GM18951 (cell line): ENCODE results near the gene MFSD8.
"Not testable (repeated sequence)": the region's sequence is repeated elsewhere in the genome, so short reads cannot be mapped to it uniquely, and the experiment has no call there.

Experiments used
- POLR2A ChIP-seq: IDR thresholded peaks from 4 replicates; pipeline ENCODE4 v1.6.1; 2011; ENCODE audit warnings: mild to moderate bottlenecking; ENCODE audit not compliant: insufficient read length, insufficient read depth; ENCODE audit errors: extremely low read depth
- in situ Hi-C: fragments of 300-500 bp; cut with MboI; formaldehyde crosslinking; loops from one replicate; pipeline ENCODE4 v1.12.0; 2022; ENCODE audit warnings: low sequenced_read_pairs, mixed read lengths, inconsistent platforms; ENCODE audit not compliant: unreplicated experiment

The MFSD8 gene

GRCh38 chr4:127968586-127968985 is 3.6 kb upstream of the MFSD8 start:
- TF ChIP-seq POLR2A: no peak

DNA sequence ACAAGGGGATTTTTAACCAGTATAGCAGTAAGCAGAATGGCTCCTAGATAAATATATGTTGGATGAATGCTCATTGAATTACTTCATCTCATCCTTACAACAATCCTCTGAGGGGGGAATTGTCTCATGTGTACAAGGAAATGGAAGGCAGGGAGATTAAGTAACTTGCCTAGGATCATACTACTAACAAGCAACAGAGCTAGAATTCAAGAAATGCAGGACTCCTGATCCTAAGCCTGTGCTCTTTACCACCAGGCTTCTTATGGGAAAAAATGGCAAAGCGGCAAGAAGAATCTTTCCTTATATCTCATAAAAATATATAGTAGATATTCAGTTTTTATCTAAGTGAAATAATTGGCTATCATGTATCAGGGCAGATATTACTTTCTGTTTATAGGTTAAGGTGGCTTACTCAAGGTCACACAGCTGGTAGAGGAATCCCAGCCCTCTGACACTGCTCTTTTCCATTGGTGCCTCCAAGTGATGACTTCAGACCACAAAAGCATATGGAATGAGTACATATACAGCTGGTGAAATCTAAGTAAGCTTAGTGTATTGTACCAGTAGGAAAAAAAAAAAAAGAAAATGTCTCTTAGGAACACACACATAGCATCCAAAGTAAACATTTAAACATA is 2.3 kb upstream of the MFSD8 start:
- in situ Hi-C loops: no loop called here
- no peak for TF ChIP-seq POLR2A

More at GRCh38 chr4:127968586-127968985, 3.6 kb upstream of the MFSD8 start:
- in situ Hi-C loops: no loop called here

- TF ChIP-seq POLR2A: no peak
- in situ Hi-C loops: no loop called here
These were observed 816 bp upstream of the MFSD8 start for GRCh38 chr4:127965803-127966175.

DNA sequence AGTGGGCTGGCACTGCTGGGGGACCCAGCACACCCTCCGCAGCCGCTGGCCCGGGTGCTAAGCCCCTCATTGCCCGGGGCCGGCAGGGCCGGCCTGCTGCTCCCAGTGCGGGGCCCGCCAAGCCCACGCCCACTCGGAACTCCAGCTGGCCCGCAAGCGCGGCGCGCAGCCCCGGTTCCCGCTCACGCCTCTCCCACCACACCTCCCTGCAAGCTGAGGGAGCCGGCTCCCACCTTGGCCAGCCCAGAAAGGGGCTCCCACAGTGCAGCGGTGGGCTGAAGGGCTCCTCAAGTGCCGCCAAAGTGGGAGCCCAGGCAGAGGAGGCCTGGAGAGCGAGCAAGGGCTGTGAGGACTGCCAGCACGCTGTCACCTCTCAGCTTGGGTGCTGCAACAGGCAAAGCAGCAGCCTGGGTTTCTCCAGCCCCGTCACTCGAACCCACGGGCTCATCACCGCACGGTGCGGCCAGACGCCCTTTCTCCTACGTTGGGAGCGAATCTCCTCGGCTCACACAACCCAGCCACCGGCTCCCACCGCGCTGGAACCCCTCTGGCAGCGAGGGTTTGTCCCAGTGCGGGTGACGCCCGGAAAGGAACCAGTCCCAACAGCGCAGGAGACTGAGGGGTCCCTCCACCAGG is 429 bp downstream of the MFSD8 start:
- in situ Hi-C loops: not testable (repeated sequence)

- in situ Hi-C loops: not testable (repeated sequence)
These were observed 1.2 kb downstream of the MFSD8 start for GRCh38 chr4:127963633-127964398.

DNA sequence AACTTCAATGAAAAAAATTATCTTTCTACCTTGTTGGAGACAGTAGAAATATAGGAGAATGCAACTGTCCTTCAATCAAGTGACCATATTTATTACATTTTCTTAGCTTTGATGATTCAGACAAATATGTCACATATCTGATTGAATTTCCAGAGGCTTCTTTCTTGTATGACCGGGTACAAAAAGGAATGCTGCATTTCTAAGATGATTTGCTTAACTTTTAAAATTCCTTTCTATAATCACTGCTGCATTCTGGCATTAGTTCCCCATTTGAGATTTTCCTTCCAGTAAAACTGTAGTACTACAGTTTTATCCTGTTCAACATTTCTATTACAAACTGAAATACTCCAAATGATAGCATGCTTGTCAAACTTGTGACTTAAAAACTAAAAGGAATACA is 5.2 kb downstream of the MFSD8 start:
- in situ Hi-C loops: no loop called here
- no peak for TF ChIP-seq POLR2A

DNA sequence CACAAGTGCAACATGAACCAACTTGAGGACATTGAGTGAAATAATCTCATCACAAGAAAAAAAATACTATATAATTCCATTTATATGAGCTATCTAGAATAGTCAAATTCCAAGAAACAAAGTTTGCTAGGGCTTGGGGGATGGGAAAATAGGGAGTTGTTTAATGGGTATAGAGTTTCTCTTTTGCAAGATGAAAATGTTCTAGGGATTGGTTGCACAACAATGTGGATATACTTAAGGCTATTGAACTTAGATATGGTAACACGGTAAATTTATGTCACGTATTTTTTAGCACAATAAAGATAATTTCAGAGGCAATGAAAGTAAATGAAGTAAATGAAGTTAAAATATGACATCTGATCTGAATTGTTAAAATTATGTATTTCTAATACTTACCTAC is 7.9 kb downstream of the MFSD8 start:
- TF ChIP-seq POLR2A: no peak
- in situ Hi-C loops: no loop called here

GRCh38 chr4:127936974-127937373 is 28.0 kb downstream of the MFSD8 start:
- in situ Hi-C loops: no loop called here
- TF ChIP-seq POLR2A: no peak

- in situ Hi-C loops: not testable (repeated sequence)
These were observed 33.1 kb downstream of the MFSD8 start for GRCh38 chr4:127931836-127932235.

DNA sequence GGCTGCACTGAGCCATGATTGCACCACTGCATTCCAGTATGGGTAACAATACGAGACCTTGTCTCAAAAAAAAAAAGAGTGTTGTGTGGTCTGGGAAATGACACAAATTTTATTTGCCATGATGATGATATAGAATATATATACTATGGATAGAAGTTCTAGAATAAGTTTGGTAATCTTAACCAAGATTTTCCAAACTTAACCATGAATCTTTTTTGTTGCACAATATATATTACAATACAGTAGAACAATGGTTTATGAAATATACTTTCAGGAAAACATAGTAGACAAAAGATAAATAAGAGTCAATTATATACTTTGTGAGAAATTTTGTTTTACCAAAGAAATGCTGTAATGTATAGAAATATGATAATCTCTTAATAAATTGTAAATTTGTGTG is 34.8 kb downstream of the MFSD8 start:
- TF ChIP-seq POLR2A: no peak
- in situ Hi-C loops: no loop called here

DNA sequence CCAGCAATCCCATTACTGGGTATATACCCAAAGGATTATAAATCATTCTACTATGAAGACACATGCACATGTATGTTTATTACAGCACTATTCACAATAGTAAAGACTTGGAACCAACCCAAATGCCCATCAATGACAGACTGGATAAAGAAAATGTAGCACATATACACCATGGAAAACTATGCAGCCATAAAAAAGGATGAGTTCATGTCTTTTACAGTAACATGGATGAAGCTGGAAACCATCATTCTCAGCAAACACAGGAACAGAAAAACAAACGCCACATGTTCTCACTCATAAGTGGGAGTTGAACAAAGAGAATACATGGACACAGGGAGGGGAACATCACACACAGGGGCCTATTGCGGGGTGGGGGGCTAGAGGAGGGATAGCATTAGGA is 39.3 kb downstream of the MFSD8 start:
- in situ Hi-C loops: not testable (repeated sequence)

DNA sequence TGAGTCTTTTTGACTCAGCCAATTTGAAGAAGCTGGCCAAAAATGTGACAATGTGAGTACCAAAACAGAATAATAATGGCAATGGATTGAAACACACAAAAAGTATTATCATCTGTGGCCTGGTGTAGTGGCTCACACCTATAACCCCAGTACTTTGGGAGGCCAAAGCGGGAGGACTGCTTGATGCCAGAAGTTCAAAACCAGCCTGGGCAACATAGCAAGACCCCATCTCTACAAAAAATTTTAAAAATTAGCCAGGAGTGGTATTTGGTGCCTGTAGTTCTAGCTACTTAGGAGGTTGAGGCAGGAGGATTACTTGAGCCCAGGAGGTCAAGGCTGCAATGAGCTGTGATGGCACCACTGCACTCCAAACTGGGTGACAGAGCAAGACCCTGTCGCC is 42.7 kb downstream of the MFSD8 start:
- in situ Hi-C loops: no loop called here

GRCh38 chr4:127920521-127920920 is 44.5 kb downstream of the MFSD8 start:
- in situ Hi-C loops: no loop called here
- no peak for TF ChIP-seq POLR2A

More for the DNA sequence above, 42.7 kb downstream of the MFSD8 start:
- TF ChIP-seq POLR2A: no peak

GRCh38 chr4:127917151-127917550 is 47.8 kb downstream of the MFSD8 start:
- TF ChIP-seq POLR2A: no peak
- in situ Hi-C loops: no loop called here

DNA sequence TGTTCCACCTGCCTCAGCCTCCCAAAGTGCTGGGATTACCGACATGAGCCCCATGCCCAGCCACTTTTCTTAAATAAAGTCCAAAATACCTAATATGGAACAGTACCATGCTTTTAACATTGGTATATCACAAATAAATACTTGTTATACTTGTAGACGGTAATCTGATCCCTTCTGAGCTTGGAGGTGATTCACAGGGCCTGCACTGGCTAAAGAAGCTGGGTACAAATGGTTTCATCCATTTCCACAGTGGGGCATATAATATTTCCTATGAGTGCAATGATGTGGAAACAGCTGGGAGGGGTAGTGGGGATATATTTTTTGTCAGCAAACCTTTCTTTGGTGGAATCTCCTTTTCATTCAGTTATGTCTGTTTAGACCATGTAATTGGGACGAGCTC is 48.5 kb downstream of the MFSD8 start:
- in situ Hi-C loops: no loop called here
- TF ChIP-seq POLR2A: no peak
